Activated CD8-positive, alpha-beta memory T cell treated with anti-CD3 and anti-CD28 coated beads for 48 hours (primary cell): ENCODE results near the gene RPS14.
"Not testable (repeated sequence)": the region's sequence is repeated elsewhere in the genome, so short reads cannot be mapped to it uniquely, and the experiment has no call there.

Experiments used
- DNase-seq, 3 experiments: peaks; one replicate each; pipeline ENCODE4 v3.0.0-alpha.2; 2020; ENCODE audit warnings: low read depth in 2 of 3, low spot score in 2 of 3

Gene RPS14

DNA sequence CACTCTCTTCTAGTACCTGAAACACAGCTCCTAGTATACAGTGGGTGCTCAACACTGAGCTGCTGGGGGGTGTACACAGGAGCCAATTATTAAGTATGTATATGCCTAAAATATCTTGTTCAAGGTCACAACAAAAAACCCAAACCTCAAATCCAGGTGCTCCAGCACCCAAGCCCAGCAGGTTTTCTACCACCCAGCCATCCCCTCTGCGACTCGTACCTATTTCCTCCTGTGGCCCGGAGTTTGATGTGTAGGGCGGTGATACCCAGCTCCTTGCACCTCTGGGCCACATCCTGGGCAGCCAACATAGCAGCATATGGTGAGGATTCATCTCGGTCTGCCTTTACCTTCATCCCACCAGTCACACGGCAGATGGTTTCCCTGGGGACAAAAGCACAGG is 3.0 kb downstream of the RPS14 start:
- no peak for DNase-seq

GRCh38 chr5:150446088-150446487 is 3.5 kb downstream of the RPS14 start:
- no peak for DNase-seq

GRCh38 chr5:150444770-150445169 is 4.8 kb downstream of the RPS14 start:
- no peak for DNase-seq

DNA sequence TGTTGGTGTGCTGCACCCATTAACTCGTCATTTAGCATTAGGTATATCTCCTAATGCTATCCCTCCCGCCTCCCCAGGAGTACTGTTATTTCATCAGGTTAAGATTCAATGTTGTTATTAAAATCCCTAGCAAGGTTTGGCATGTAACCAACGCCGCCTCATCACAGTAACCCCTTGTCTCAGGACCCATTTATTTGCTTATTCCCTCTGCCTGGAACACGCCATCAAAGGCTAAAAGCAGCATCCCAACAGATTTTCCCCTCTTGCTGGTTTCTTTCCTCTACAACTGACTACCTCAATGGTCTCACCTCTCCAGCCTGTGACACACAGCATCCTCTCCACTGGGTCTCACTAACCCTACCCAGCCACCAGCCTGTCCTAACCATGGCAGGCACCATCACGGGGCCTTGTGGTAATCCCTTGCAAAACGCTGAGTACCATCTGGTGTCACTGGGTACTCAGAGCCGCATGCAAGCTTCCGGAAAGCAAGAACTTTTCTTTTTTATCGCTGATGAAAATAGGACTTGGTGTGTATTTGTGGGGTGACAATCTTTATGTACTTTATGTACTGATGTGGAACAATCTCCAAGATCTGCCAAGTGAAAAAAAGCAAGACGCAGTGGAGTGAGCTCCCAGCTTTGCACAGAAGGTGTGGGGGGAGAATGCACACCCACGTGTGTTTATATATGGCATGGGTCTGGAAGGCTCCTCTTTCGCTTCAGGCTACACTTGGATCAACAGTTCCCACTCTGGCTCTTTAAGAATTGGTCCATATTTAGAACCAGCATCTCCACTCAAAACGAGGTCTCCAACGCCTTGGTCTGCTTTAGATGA is 6.1 kb downstream of the RPS14 start:
- DNase-seq, result no peak

GRCh38 chr5:150442699-150443080 is 6.8 kb downstream of the RPS14 start:
- DNase-seq, result no peak

DNA sequence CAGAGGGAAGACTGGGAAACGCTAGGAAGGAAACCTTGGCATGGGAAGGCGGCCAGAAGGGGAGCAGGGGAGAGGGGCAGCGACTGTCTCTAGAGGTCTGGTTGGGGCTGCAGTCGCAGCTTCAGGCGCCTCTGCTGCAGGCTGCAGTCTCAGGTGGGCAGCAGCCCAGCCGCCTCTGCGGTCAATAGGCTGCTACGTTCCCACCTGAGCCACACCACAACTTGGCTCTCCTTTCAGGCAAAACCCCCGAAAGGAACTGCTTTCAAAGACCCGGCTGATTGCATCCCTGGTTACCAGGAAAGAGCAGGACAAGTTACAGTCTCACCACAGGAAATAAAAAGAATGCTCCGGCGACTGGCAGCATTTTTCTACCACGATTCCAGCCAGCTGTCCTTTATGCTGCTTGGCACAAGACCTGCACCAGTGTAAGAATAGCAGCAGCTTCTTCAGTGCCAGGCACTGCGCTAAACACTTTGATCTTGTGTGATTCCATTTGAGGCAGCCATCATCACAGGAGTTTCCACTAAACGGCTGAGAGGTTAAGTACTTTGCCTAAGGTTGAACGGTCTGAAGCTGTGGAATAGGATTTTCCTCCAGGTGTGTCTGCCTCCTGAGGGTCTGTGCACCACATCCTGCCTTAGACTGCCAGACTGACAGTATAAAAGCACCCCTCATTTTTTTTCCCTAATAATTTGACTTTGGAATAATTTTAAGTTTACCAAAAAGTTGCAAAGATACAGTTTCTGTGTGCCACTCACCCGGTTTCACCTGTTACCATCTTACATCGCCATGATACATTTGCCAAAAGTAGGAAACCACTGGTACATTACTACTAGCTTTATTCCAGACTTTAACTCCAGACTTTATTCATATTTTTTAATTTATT is 7.5 kb downstream of the RPS14 start:
- no peak for DNase-seq

DNA sequence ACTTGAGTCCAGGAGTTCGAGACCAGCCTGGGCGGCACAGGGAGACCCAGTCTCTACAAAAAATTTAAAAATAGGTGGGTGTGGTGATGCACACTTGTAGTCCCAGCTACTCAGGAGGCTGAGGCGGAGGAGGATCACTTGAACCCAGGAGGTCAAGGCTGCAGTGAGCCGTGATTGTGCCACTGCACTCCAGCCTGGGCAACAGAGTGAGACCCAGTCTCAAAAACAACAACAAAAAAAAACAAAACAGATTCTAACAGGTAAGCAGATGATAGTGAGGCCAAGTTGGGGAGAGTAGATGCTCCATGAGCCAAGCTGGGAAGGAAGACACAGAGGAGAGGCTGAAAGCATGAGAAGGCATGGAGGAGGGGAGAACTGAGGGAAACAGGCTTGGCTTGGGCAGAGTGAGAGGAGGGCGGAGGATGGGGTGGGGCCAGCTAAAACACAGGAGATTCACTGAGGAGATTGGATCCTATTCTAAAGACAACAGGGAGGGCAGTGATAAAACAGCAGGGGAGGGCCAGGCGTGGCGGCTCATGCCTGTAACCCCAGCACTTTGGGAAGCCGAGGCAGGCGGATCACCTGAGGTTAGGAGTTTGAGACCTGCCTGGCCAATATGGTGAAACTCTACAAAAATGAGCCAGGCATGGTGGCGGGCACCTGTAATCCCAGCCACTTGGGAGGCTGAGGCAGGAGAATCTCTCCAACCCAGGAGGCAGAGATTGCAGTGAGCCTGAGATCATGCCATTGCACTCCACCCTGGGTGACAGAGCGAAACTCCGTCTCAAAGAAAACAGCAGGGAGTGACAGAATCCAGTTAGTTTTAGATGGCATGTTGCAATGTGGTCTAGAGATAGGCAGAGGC is 8.4 kb downstream of the RPS14 start:
- DNase-seq, result no peak

DNA sequence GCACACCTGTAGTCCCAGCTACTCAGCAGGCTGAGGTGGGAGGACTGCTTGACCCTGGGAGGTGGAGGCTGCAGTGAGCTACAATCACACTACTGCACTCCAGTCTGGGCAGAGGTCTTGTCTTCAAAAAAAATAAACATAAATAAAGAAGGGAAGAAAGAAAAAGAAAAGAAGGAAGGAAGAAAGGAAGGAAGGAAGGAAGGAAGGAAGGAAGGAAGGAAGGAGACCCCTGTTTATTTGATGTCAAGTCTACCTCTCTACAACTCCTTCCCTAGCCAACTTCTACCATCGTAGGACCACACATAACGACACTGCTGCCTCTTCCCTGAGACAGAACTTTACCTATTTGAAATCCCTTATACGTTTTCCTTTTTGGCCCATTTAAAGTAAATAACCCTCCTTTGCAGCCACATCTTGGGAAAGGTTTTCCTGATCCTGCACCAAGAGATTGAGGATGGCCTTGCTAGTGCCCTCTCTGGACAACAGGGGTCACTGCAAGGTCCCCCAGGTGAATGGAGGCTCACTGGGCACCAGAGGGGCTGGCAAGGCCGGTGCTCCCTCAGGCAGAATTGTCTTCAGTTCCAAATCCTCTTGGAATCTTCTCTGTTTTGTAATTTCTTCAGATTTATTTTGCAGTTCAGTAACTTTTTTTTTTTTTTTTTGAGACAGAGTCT is 10.5 kb downstream of the RPS14 start:
- no peak for DNase-seq

DNA sequence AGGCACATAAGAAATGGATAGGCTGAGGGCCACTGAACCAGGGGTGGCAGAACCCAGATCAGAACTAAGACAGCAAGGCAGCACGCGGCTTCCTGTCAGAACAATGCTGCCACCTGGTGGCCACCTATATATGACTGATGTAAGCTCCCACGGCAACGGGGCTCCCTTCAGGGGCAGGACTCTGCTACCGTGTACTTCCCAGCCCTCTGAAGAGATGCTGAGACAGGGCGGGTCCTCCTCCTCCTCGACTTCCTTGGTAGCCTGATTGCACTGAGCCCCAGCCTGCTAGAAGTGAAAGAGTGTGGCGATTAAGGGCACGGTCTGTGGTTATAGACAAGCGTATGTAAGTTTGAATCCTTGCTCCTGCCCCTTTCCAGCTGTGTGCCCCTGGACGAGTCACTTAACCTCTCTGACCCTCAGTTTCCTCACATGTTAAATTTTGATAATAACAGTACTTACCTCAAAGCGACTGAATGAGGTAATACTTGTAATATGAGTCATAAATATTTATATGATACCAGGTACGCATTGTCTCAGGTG is 13.3 kb downstream of the RPS14 start:
- DNase-seq, result peak; percentile 66 to 87 (median 84)

- DNase-seq, result no peak
Observed at GRCh38 chr5:150434464-150434863, 15.1 kb downstream of the RPS14 start.

GRCh38 chr5:150431574-150431973 is 18.0 kb downstream of the RPS14 start:
- DNase-seq, result no peak

DNA sequence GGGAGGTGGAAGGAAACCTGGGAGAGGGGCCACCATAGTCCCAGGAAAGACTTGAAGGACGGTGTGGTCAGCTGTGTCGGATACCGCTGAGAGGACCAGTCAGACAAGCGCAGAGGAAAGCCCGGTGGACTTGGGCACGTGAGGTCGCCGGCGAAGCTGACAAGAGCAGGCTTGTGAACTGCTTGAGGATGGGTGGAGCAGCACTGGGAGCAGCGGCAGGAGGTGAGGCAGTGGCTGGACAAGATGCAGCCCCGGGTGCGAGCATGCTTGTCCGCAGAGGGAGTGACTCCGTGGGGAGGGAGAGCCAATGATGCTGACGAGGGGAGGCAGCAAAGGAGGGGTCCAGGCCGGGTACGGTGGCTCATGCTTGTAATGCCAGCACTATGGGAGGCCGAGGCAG is 18.5 kb downstream of the RPS14 start:
- DNase-seq, result no peak

GRCh38 chr5:150429410-150429873 is 20.1 kb downstream of the RPS14 start:
- no peak for DNase-seq

- DNase-seq, result no peak
Observed at GRCh38 chr5:150428978-150429377, 20.6 kb downstream of the RPS14 start.

GRCh38 chr5:150428106-150428876 is 21.2 kb downstream of the RPS14 start:
- no peak for DNase-seq

GRCh38 chr5:150426165-150426564 is 23.4 kb downstream of the RPS14 start:
- not testable (repeated sequence) for DNase-seq

GRCh38 chr5:150422758-150423157 is 26.8 kb downstream of the RPS14 start:
- no peak for DNase-seq

DNA sequence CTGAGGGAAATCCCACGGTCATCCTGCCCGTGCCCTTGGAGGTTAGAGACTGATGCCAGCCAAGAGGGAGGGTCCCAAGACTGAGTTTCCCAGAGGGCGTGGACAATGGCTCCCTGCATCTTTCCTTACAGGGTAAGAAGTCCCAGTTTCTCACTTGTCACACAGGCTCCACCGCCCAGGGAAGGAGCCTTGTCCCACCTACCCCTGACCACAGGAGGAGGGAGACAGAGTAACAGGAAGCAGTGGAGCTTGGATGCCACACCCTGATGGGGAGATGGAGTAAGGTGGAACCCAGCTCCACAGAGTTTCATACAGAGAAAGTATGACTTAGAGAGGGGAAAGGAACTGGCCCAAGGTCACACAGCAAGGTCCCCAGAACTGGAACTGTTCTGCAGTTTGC is 27.5 kb downstream of the RPS14 start:
- no peak for DNase-seq

DNA sequence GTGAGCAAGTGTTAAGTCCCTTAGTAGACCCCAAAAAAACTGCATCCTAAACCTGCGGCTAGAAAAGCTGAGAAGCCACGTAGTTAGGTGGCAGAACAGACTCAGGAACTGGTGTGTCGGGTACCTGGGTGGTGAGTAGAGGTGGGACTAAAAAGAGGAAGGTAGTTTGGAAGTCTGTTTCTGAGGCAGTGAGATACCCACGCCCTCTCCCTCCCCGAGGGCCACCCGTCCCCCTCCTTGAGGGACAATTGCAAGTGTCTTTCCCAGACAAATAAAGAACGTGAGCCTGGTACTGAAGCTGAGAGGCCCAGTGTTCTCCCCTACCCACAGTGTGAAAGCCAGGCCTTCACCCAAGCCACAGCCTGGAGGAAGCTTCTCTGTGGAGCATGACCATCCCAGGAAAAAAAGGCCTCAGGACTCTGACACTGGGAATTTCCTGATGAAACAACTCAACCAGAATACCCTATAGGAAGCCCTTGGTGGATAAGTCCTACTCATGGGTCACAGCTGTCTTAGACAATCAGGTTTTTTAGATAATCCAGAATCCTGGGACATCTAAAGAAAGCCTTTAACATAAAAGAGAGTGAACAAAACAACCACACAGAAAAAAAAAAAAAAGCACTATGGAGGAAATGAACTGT is 29.8 kb downstream of the RPS14 start:
- DNase-seq, result no peak
